Stimulated activated CD4-positive, alpha-beta T cell treated with anti-CD3 and anti-CD28 coated beads, Interleukin-12 subunit alpha, Interleukin-12 subunit beta, amount 100 ng/mL, for 24 hours (primary cell): ENCODE results near the gene FNDC11.

Source experiments
- DNase-seq, 2 experiments: peaks; one replicate each; pipeline ENCODE4 v3.0.0-alpha.2; 2020; ENCODE audit warnings: low read depth in 2 of 2

The FNDC11 gene

GRCh38 chr20:63525185-63525584 lies 28.8 kb upstream of the FNDC11 start:
- no peak for DNase-seq

GRCh38 chr20:63525971-63526370 lies 28.0 kb upstream of the FNDC11 start:
- DNase-seq: no peak

- DNase-seq: no peak
These were observed 26.8 kb upstream of the FNDC11 start for GRCh38 chr20:63527184-63527583.

- no peak for DNase-seq
These were observed 24.6 kb upstream of the FNDC11 start for GRCh38 chr20:63529180-63529860.

- DNase-seq: no peak
These were observed 23.8 kb upstream of the FNDC11 start for GRCh38 chr20:63529861-63530787.

- no peak for DNase-seq
These were observed 23.2 kb upstream of the FNDC11 start for GRCh38 chr20:63530788-63531160.

- no peak for DNase-seq
These were observed 22.1 kb upstream of the FNDC11 start for GRCh38 chr20:63531686-63532448.

- no peak for DNase-seq
These were observed 21.4 kb upstream of the FNDC11 start for GRCh38 chr20:63532449-63532971.

- no peak for DNase-seq
These were observed 20.6 kb upstream of the FNDC11 start for GRCh38 chr20:63533388-63533787.

GRCh38 chr20:63533871-63534393 lies 20.0 kb upstream of the FNDC11 start:
- DNase-seq: no peak

GRCh38 chr20:63534427-63534830 lies 19.5 kb upstream of the FNDC11 start:
- DNase-seq: no peak

GRCh38 chr20:63534831-63535651 lies 18.9 kb upstream of the FNDC11 start:
- no peak for DNase-seq

- DNase-seq: no peak
These were observed 17.6 kb upstream of the FNDC11 start for GRCh38 chr20:63536241-63536977.

- no peak for DNase-seq
These were observed 16.9 kb upstream of the FNDC11 start, which contains the start of gene PTK6 for GRCh38 chr20:63536997-63537524. PTK6 (minus strand) TSS chr20:63537376; CDS start chr20:63537314, 62 bp downstream.

- peak; percentile 89 to 94 for DNase-seq
These were observed 16.3 kb upstream of the FNDC11 start for GRCh38 chr20:63537525-63538203.

GRCh38 chr20:63538204-63539091 lies 15.5 kb upstream of the FNDC11 start:
- no peak for DNase-seq

- DNase-seq: no peak
These were observed 14.9 kb upstream of the FNDC11 start for GRCh38 chr20:63539092-63539430.
